Measurements from ENCODE around the gene SULT1A2. TPM values are rescaled to one million over a fixed set of nuclear protein-coding genes. Genes with fewer than 3 reads are reported as not detected.

The SULT1A2 gene
- total and polyA plus RNA-seq, 2 of the 13 experiments (the other 11 are each of a cell fraction or from before 2014, with no cell fraction given): 33.0 to 34.2 TPM

GRCh38 chr16:28553776-28554633, 42.8 kb downstream of the SULT1A2 start, which contains the start of gene SGF29 (continued):
- TF ChIP-seq ETV6 (CRISPR knock-in tag; conservative IDR thresholded peaks at IDR 0.05) (peak; percentile 91), ZNF724P (CRISPR knock-in tag; IDR thresholded peaks at IDR 0.05; ENCODE audit: borderline replicate concordance) (peak; percentile 88; the same call in 1 of the 2 replicates), LCORL (IDR thresholded peaks at IDR 0.05) (no peak), LCORL (CRISPR knock-in tag; IDR thresholded peaks at IDR 0.05) (peak; percentile 62; the same call in 1 of the 2 replicates), ZNF782 (CRISPR knock-in tag; IDR thresholded peaks at IDR 0.05; ENCODE audit: borderline replicate concordance) (peak; percentile 96; the same call in 1 of the 2 replicates), RBM22 (optimal IDR thresholded peaks at IDR 0.05; ENCODE audit: low read length) (no peak), ZNF414 (CRISPR knock-in tag; IDR thresholded peaks at IDR 0.05) (peak; percentile 52; the same call in 1 of the 2 replicates), MIER3 (CRISPR knock-in tag; IDR thresholded peaks at IDR 0.05; ENCODE audit: borderline replicate concordance) (peak; percentile 91; the same call in 1 of the 2 replicates), ZNF138 (CRISPR knock-in tag; IDR thresholded peaks at IDR 0.05; ENCODE audit: low read depth) (peak; percentile 98), ZNF713 (CRISPR knock-in tag; IDR thresholded peaks at IDR 0.05) (peak; percentile 17; the same call in 1 of the 2 replicates), HOXA3 (CRISPR knock-in tag; IDR thresholded peaks at IDR 0.05) (peak; percentile 90), SMC3 (IDR thresholded peaks at IDR 0.05; ENCODE audit: low read length) (no peak), PCBP1 (IDR thresholded peaks at IDR 0.05; ENCODE audit: borderline replicate concordance, low read depth, low read length) (peak; percentile 81; the same call in 1 of the 2 replicates), ZNF780A (CRISPR knock-in tag; IDR thresholded peaks at IDR 0.05) (no peak), NCOA5 (CRISPR knock-in tag; IDR thresholded peaks at IDR 0.05) (no peak), REPIN1 (CRISPR knock-in tag; IDR thresholded peaks at IDR 0.05; ENCODE audit: borderline replicate concordance, low read depth) (peak; percentile 97), RELA (CRISPR knock-in tag; IDR thresholded peaks at IDR 0.05) (peak; percentile 82; the same call in 1 of the 2 replicates), ZNF850 (CRISPR knock-in tag; conservative IDR thresholded peaks at IDR 0.05) (no peak), POGK (CRISPR knock-in tag; conservative IDR thresholded peaks at IDR 0.05) (peak; percentile 96), BORCS8-MEF2B (CRISPR knock-in tag; IDR thresholded peaks at IDR 0.05) (peak; percentile 98), HNF1A (IDR thresholded peaks at IDR 0.05; ENCODE audit: low read depth) (peak; percentile 31; the same call in 1 of the 2 replicates), HNF1A (CRISPR knock-in tag; IDR thresholded peaks at IDR 0.05; ENCODE audit: borderline replicate concordance) (peak; percentile 85), SRSF1 (optimal IDR thresholded peaks at IDR 0.05; ENCODE audit: low read depth, low read length) (peak; percentile 99), PRPF4 (IDR thresholded peaks at IDR 0.05; ENCODE audit: low read depth, low read length, poor library complexity, severe bottlenecking) (no peak)
